BJ (cell line): ENCODE results near the gene KLF16. TPM values are rescaled to one million over a fixed set of nuclear protein-coding genes. Genes with fewer than 3 reads are reported as not detected.

ENCODE experiments used
- CTCF ChIA-PET: fragments of 350-600 bp; formaldehyde crosslinking; extraction: SDS; loops from one replicate; lab custom pipeline; 2021; ENCODE audit warnings: antibody characterized with exemption, inconsistent platforms; lab: Yijun Ruan, JAX
- POLR2A ChIA-PET: fragments of 300-600 bp; sonication (Branson Sonifier 250); formaldehyde crosslinking; extraction: SDS; loops from one replicate; lab custom pipeline; 2021; ENCODE audit warnings: antibody characterized with exemption; lab: Charles Lee
- DNase-seq: peaks from one replicate; pipeline ENCODE4 v3.0.0-alpha.2; 2011; ENCODE audit warnings: low read depth
- H3K27me3 ChIP-seq: 2 replicates; pipeline ENCODE4 v1.6.0; 2011; ENCODE audit warnings: low read length; ENCODE audit not compliant: control insufficient read depth, insufficient read depth
- H3K36me3 ChIP-seq: 2 replicates; pipeline ENCODE4 v1.5.1; 2011; ENCODE audit warnings: low read length; ENCODE audit not compliant: control insufficient read depth, insufficient read depth
- H3K4me3 ChIP-seq: 2 replicates; pipeline ENCODE4 v1.5.1; 2011; ENCODE audit warnings: low read depth, mild to moderate bottlenecking, control low read depth, low read length
- CTCF ChIP-seq: IDR thresholded peaks from 2 replicates; pipeline ENCODE4 v1.5.1; 2011; ENCODE audit warnings: low read depth, mild to moderate bottlenecking, control low read depth, inconsistent platforms, low read length, moderate library complexity; ENCODE audit not compliant: insufficient read depth
- polyA plus RNA-seq: library from polyadenylated mRNA; depleted of rRNA; stranded (reverse); fragments of >200 nt; gene quantifications from 2 replicates; pipeline ENCODE4 v1.2.3, GENCODE V29; 2011

Gene KLF16
- polyA plus RNA-seq, 1 experiment: 5.7 TPM

DNA sequence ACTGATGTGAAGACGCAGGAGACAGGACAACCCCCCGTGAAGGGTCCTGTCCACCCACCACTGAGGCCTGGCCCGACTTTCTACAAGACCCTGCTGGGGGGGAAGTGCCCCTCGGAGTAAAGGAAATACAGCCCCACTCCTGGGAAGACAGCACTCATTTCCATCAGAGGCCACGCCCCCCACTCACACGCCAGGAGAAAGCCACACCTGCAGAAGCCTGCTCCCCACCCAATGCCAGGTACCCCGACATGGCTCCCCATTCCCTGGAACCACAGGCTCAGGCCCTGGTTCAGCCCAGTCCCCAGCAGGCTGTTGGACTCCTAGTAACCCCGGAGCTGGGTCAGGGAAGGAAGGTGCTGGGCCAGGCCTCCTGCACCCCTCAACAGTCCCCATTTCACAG is 40.4 kb downstream of the KLF16 start:
- no peak overlapping the region for H3K4me3 ChIP-seq
- ChIA-PET POLR2A (no interaction called here), CTCF (interaction anchor here (0.7 to 1.2 kb wide), 2 partner anchors 15 to 151 kb away, joined by 3 read pairs; no protein-coding TSS in a partner anchor)
- DNase-seq: no peak
- TF ChIP-seq CTCF: no peak
- no peaks in the 10 kb centered on the region for H3K27me3 ChIP-seq
- H3K36me3 ChIP-seq: peaks cover 43% of the 10 kb centered on the region

DNA sequence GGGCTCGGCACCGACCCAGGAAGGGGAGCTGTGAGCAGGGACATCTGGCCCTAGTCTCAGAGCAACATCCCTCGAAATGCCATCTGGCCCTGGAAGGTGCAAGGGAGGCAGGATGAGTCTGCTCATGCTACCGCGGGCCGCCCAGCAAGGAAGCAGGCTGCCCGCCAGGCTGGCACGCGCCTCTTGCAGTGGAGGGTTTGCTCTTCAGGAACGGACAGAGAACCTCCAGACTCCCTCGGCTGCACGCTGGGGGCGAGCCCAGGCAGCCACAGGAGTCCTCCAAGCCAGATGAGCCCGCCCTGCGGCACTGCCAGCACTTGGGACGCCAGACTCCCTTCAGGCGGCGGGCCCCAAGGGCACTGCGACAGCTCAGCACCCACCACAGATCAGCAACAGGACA is 41.2 kb downstream of the KLF16 start:
- Histone ChIP-seq H3K4me3 (no peak overlapping the region), H3K27me3 (no peaks in the 10 kb centered on the region), H3K36me3 (peaks cover 47% of the 10 kb centered on the region)
- POLR2A ChIA-PET: no interaction called here
- CTCF ChIA-PET: interaction anchor here (1.2 to 1.3 kb wide), 2 partner anchors 15 to 150 kb away, joined by 3 read pairs; no protein-coding TSS in a partner anchor
- no peak for DNase-seq
- no peak for TF ChIP-seq CTCF

DNA sequence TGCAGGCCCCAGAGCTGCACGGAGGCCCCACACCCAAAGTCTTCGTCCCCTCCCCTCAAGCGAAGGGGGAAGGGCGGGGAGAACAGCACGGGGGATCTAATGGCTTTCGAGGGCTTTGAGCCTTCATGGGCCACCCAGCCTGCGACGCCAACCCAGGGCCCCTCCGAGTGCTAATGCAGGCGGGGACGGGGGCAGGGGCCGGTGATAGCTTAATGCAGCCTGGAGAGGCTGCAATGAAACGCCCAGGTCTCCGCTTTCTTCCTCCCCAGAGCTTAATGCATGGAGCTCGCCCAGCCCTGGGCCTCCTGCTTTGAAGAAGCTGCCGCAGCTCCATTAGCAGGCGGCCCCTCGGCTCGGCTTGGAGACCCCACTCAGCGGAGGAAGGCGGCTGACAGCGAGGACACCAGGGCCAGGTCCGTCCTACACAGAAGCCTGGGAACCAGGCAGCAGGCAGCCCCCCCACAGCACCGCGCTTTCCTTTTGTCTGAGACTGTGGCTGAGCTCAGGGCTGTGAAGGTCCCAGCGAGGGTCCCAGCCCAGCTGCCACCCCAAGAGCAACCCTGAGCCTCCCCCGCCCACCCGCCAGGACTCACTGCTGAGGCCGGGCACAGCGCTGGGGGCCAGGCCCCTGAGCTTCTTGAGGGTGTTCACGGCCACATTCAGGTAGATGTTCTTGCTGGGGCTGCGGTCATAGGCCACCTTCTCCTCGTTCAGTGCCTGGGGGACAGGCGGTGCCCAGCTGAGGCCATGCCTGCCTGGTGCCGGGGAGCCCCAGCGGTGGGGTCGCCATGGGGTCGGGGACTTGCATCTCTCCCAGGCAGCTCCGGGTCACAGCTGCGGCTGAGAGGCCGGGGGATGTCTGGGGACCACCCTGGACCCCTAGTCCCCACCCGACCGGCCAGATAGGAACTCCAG is 43.8 kb downstream of the KLF16 start:
- H3K27me3 ChIP-seq: no peaks in the 10 kb centered on the region
- no peak for TF ChIP-seq CTCF
- H3K36me3 ChIP-seq: peaks cover 59% of the 10 kb centered on the region
- no peak overlapping the region for H3K4me3 ChIP-seq
- POLR2A ChIA-PET: no interaction called here
- CTCF ChIA-PET: interaction anchor here (0.6 to 1.7 kb wide), 4 partner anchors 17 to 34 kb away, joined by 3 to 8 read pairs (median 4); no protein-coding TSS in a partner anchor
- DNase-seq: no peak

DNA sequence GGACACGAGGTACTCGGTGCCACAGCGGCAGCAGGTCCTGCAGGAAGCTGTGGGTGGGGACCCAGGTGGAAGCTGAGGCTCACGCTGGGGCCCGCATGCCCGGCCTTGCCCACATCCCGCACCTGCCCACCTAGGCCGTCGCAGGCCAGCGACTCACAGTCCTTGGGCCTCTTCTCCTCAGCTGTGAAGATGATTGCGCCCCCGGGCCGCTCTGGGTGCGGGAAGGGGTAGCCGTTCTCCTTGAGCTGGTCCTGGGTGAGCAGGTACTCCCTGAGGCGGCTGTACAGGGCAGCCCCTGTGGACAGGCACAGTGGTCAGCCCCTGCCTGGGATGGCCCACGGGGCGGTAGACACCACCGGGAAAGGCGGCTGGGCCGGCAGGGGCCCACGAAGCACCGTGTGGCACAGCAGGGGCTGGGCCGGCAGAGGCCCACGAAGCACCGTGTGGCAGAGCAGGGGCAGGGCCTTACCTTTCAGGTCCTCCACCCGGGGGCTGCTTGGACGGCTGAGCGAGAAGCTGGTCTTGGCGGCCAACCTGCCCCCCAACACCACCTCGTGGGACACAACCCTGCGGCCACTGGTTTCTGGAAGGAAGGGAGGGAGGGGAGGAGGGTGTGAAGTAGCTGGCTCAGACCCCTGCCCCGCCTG is 44.7 kb downstream of the KLF16 start:
- ChIA-PET CTCF (interaction anchor here (0.6 to 1.9 kb wide), 4 partner anchors 7 to 35 kb away, joined by 3 to 9 read pairs (median 6); no protein-coding TSS in a partner anchor), POLR2A (no interaction called here)
- H3K27me3 ChIP-seq: no peaks in the 10 kb centered on the region
- H3K36me3 ChIP-seq: peaks cover 58% of the 10 kb centered on the region
- DNase-seq: no peak
- TF ChIP-seq CTCF: no peak
- H3K4me3 ChIP-seq: no peak overlapping the region
